Measurements from ENCODE around the gene CUX1. TPM values are rescaled to one million over a fixed set of nuclear protein-coding genes. Genes with fewer than 3 reads are reported as not detected.

CUX1 gene
- total RNA-seq, 1 experiment from 2014 or later = 54.8 TPM

- Mint-ChIP-seq H3K4me1 (ENCODE audit: low read depth, unreplicated experiment) (no peaks in the 10 kb centered on the region), H3K27ac (ENCODE audit: unreplicated experiment) (no peak overlapping the region), H3K36me3 (ENCODE audit: insufficient read depth, unreplicated experiment) (peaks cover 3% of the 10 kb centered on the region), H3K4me3 (ENCODE audit: low read depth, unreplicated experiment) (no peak overlapping the region), H3K27me3 (ENCODE audit: unreplicated experiment) (no peaks in the 10 kb centered on the region), H3K9me3 (ENCODE audit: low read depth, unreplicated experiment) (no peaks in the 10 kb centered on the region)
- CTCF ChIA-PET = interaction anchor here (0.7 kb wide), 1 partner anchor 23 kb away, joined by 3 read pairs; no protein-coding TSS in a partner anchor
- BruUV-seq (replicated peaks) = no TSS peak
- no peak for TF ChIP-seq CTCF (IDR thresholded peaks at IDR 0.05; ENCODE audit: unreplicated experiment)
- intact Hi-C loops (cut with micrococcal nuclease; ENCODE audit: unreplicated experiment) = loop anchor here (10.0 kb wide), 2 partner anchors 418 to 628 kb away; partner anchors contain the start of gene CUX1
- no peak for DNase-seq
Measured at GRCh38 chr7:102232611-102233286, 415.3 kb downstream of the CUX1 start.

GRCh38 chr7:102234131-102234530 is 416.7 kb downstream of the CUX1 start:
- Mint-ChIP-seq H3K4me3 (ENCODE audit: low read depth, unreplicated experiment) (no peak overlapping the region), H3K27me3 (ENCODE audit: unreplicated experiment) (no peaks in the 10 kb centered on the region), H3K4me1 (ENCODE audit: low read depth, unreplicated experiment) (no peaks in the 10 kb centered on the region), H3K9me3 (ENCODE audit: low read depth, unreplicated experiment) (no peaks in the 10 kb centered on the region), H3K36me3 (ENCODE audit: insufficient read depth, unreplicated experiment) (no peaks in the 10 kb centered on the region), H3K27ac (ENCODE audit: unreplicated experiment) (no peak overlapping the region)
- no peak for DNase-seq
- TF ChIP-seq CTCF (IDR thresholded peaks at IDR 0.05; ENCODE audit: unreplicated experiment) = no peak
- BruUV-seq (replicated peaks) = no TSS peak
- intact Hi-C loops (cut with micrococcal nuclease; ENCODE audit: unreplicated experiment) = loop anchor here (10.0 kb wide), 2 partner anchors 419 to 629 kb away; partner anchors contain the start of gene CUX1
- CTCF ChIA-PET = interaction anchor here (0.6 kb wide), 1 partner anchor 94 kb away, joined by 3 read pairs; no protein-coding TSS in a partner anchor

DNA sequence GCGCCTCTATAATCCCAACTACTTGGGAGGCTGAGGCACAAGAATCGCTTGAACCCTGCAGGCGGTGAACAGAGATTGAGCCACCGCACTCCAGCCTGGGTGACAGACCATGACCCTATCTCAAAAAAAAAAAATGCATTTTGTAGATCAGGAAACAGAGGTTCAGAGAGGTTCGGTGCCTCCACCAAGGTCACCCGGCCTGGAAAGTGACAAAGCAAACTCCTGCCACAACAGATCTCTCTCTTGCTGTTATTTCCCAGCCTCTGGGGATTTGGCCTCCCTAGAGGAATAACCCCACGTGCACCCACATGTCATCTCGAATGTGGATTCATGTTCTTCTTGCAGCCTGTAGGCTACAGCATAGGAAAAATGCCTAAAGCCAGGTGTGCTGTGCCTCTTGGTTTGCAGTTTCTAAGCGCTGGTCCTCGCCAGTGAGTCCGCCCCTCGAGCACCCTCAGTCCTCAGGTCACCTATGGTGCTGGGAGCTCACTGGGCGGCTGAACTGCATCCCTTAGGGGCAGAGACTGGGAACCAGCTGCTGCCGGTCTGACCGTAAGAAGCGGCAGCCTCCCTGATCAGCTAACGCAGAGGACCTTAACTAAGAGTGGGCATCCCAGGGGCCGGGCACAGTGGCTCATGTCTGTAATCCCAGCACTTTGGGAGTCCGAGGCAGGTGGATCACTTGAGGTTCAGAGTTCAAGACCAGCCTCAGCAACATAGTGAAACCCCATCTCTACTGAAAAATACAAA is 417.6 kb downstream of the CUX1 start:
- no peaks in the 10 kb centered on the region for H3K36me3 Mint-ChIP-seq (ENCODE audit: insufficient read depth, unreplicated experiment)
- no peaks in the 10 kb centered on the region for H3K4me1 Mint-ChIP-seq (ENCODE audit: low read depth, unreplicated experiment)
- no peak for DNase-seq
- CTCF ChIA-PET = no interaction called here
- H3K27ac Mint-ChIP-seq (ENCODE audit: unreplicated experiment) = no peak overlapping the region
- no peak overlapping the region for H3K4me3 Mint-ChIP-seq (ENCODE audit: low read depth, unreplicated experiment)
- TF ChIP-seq CTCF (IDR thresholded peaks at IDR 0.05; ENCODE audit: unreplicated experiment) = no peak
- no peaks in the 10 kb centered on the region for H3K27me3 Mint-ChIP-seq (ENCODE audit: unreplicated experiment)
- no TSS peak for BruUV-seq (replicated peaks)
- no peaks in the 10 kb centered on the region for H3K9me3 Mint-ChIP-seq (ENCODE audit: low read depth, unreplicated experiment)
- intact Hi-C loops (cut with micrococcal nuclease; ENCODE audit: unreplicated experiment) = loop anchor here (10.0 kb wide), 2 partner anchors 420 to 630 kb away; partner anchors contain the start of gene CUX1

GRCh38 chr7:102236102-102236501 is 418.7 kb downstream of the CUX1 start:
- Mint-ChIP-seq H3K36me3 (ENCODE audit: insufficient read depth, unreplicated experiment) (no peaks in the 10 kb centered on the region), H3K27ac (ENCODE audit: unreplicated experiment) (no peak overlapping the region), H3K4me3 (ENCODE audit: low read depth, unreplicated experiment) (no peak overlapping the region), H3K9me3 (ENCODE audit: low read depth, unreplicated experiment) (no peaks in the 10 kb centered on the region), H3K27me3 (ENCODE audit: unreplicated experiment) (no peaks in the 10 kb centered on the region), H3K4me1 (ENCODE audit: low read depth, unreplicated experiment) (no peaks in the 10 kb centered on the region)
- CTCF ChIA-PET = interaction anchor here (0.6 kb wide), 1 partner anchor 522 kb away, joined by 5 read pairs; no protein-coding TSS in a partner anchor
- TF ChIP-seq CTCF (IDR thresholded peaks at IDR 0.05; ENCODE audit: unreplicated experiment) = no peak
- DNase-seq = no peak
- intact Hi-C loops (cut with micrococcal nuclease; ENCODE audit: unreplicated experiment) = loop anchor here (10.0 kb wide), 2 partner anchors 421 to 631 kb away; partner anchors contain the start of gene CUX1
- BruUV-seq (replicated peaks) = no TSS peak
